GM18499 (cell line): ENCODE measurements around the gene RUFY4.

Experiments
- ATAC-seq: cut with Tn5 transposase; IDR thresholded peaks from one replicate; pipeline ENCODE4 v1.9.1; 2021; ENCODE audit warnings: moderate number of reproducible peaks; ENCODE audit not compliant: insufficient read depth, unreplicated experiment

Gene RUFY4

GRCh38 chr2:218059289-218059688 is 9.8 kb upstream of the RUFY4 start:
- ATAC-seq = no peak

- ATAC-seq = no peak
Measured at GRCh38 chr2:218060118-218060517, 8.9 kb upstream of the RUFY4 start.

- ATAC-seq = no peak
Measured at GRCh38 chr2:218060950-218061660, 7.9 kb upstream of the RUFY4 start.

- peak; percentile 78 for ATAC-seq
Measured at GRCh38 chr2:218063486-218063885, 5.6 kb upstream of the RUFY4 start.

GRCh38 chr2:218063896-218064295 is 5.2 kb upstream of the RUFY4 start:
- no peak for ATAC-seq

- ATAC-seq = no peak
Measured at GRCh38 chr2:218065239-218066006, 3.6 kb upstream of the RUFY4 start.

GRCh38 chr2:218066926-218067515 is 2.0 kb upstream of the RUFY4 start:
- ATAC-seq = no peak

- no peak for ATAC-seq
Measured at GRCh38 chr2:218067523-218067922, 1.5 kb upstream of the RUFY4 start.

- no peak for ATAC-seq
Measured at GRCh38 chr2:218069606-218070300, 700 bp downstream of the RUFY4 start.

GRCh38 chr2:218070587-218070986 is 1.5 kb downstream of the RUFY4 start:
- no peak for ATAC-seq

GRCh38 chr2:218071218-218071937 is 2.3 kb downstream of the RUFY4 start:
- no peak for ATAC-seq

GRCh38 chr2:218072002-218072401 is 2.9 kb downstream of the RUFY4 start:
- ATAC-seq = no peak

- ATAC-seq = no peak
Measured at GRCh38 chr2:218072478-218073024, 3.5 kb downstream of the RUFY4 start.

GRCh38 chr2:218073185-218073584 is 4.1 kb downstream of the RUFY4 start:
- ATAC-seq = no peak

- ATAC-seq = no peak
Measured at GRCh38 chr2:218074031-218074430, 5.0 kb downstream of the RUFY4 start.

GRCh38 chr2:218075975-218076811 is 7.1 kb downstream of the RUFY4 start:
- no peak for ATAC-seq

GRCh38 chr2:218077464-218078216 is 8.6 kb downstream of the RUFY4 start:
- ATAC-seq = no peak
